SK-N-MC (cell line): ENCODE data around the gene GPC2.

Experiments used
- EZH2 ChIP-seq: fragments of 200-600 bp; sonication (generic); IDR thresholded peaks from one replicate; pipeline ENCODE4 v1.6.1; 2017; ENCODE audit warnings: antibody characterized with exemption
- FOXP2 ChIP-seq: optimal IDR thresholded peaks from 2 replicates; pipeline ENCODE3; 2011; ENCODE audit warnings: mild to moderate bottlenecking, moderate library complexity; ENCODE audit not compliant: insufficient read depth; ENCODE audit errors: extremely low read length, control extremely low read depth
- POLR2AphosphoS5 ChIP-seq: IDR thresholded peaks from 2 replicates; pipeline ENCODE4 v1.6.1; 2012; ENCODE audit warnings: mild to moderate bottlenecking, low read depth, low read length, borderline replicate concordance

GRCh38 chr7:100128637-100128963 is 48.6 kb downstream of the GPC2 start:
- no peak for TF ChIP-seq EZH2
- TF ChIP-seq POLR2AphosphoS5 = no peak
- no peak for TF ChIP-seq FOXP2
